GM21367 (cell line): ENCODE results near the gene SLC2A9.

Experiments
- ATAC-seq: cut with Tn5 transposase; IDR thresholded peaks from one replicate; pipeline ENCODE4 v1.9.1; 2021; ENCODE audit not compliant: unreplicated experiment

SLC2A9 gene

DNA sequence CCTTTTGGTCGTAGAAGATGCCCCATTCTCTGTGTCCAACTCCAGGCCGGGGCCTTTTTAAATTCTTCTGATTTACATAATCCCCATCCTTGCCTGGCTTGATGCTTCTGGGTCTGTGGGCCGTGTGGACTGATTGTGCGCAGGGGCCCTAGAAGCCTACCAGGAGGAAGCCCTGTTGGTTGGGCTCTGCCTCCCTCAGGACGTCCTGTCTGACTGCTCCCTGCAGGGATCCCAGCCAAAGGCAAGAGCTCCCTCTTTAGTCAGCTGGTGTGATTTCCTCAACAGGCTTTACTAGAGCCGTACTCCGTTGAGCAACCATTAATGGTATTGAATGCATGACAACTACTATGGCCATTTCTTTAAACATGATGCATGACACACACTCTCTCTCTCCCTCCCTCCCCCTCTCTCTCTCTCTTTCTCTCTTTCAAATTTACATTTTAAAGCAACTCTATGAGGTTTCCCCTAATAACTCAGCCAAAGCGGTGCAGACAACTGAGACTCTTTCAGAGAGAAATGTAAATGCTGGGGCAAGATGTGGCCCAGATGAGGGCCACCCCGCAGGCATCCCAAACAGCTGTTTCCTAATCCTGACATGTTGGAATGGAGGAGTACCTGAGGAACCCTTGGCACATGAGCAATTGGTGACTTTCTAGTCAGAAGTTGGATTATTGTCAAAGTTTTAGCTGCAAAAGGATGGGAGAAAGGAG, 122.5 kb downstream of the SLC2A9 start:
- no peak for ATAC-seq

DNA sequence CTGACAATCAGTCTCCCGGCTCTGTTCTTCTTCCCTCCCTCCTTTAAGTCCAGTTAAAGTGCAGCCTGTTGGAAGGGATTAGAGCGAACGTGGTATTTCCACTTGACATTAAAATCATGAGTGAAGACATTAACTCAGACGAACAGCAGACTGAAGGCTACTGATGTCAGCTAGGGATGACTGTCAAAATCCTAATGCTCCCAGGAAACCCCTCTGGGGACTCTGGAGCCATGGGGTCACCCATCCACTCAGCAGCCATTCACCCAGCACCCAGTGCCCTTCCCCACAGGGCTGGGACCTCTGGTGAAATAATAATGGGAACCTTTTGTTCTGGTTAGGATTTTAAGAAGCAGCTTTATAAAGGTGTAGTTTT, 126.0 kb downstream of the SLC2A9 start:
- no peak for ATAC-seq

DNA sequence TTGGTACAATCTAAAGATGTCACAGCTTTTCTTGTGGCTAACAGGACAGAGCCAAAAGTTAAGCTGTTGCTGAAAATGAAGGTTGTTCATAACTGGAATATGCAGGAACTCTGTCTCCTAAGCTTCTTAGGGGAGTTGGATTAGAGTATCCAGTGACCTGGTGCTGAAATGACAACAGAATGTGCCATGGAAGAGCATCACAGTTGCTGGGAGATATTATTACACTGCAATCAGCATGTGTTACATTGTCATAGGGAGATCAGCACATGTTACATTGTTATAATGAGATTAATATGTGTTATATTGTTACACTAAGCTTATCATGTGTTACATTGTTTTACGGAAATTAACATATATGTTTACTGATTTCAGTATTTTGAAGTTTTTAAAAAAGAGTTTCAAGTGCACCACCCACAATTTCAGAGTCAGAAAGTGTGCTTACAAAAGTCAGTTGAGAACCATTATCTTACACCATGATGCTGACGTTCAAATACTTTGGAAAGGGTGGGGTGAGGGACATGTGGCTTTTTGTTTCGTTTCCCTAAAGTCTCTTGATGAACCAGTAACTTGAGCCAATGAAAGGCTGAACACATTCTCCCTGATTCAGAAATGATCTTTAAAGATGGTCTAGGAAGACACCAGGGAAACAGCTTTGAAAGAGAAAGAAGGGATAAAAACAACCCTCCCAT, 126.5 kb downstream of the SLC2A9 start:
- no peak for ATAC-seq

DNA sequence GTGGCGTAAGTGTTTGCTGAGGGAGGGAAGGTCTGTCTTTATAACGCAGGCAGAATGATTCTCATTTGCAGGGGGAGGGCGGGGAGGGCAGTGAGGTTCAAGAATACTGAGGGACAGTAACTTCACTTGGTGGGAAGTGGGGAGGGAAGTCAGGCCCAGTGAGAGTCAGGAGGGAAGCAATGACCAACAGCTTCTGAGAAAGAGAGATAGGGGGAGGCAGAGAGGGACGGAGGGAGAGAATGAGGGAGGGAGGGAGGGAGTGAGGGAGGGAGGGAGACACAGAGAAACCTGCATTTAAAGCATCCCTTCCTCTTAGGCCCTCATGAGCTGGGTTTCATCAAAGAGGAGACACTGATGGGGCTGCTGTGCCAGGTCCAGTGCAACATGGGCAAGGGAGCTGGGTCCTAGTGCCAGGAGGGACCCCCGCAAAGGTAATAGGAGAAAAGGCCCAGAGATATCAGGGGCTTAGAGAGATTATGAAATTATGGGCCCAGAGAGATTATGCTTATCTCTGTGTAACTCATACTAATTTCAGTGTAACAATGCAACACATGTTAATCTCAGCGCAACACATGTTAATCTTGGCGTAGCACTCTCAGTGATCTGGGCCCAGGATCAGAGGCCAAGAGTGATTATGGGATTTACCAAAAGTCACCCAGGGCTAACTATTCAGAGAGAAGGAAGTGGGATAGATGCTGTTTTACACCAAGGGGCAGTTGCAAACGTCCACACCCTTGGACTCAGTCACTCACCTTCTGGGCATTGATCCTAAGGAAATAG, 127.8 kb downstream of the SLC2A9 start:
- ATAC-seq, result no peak

DNA sequence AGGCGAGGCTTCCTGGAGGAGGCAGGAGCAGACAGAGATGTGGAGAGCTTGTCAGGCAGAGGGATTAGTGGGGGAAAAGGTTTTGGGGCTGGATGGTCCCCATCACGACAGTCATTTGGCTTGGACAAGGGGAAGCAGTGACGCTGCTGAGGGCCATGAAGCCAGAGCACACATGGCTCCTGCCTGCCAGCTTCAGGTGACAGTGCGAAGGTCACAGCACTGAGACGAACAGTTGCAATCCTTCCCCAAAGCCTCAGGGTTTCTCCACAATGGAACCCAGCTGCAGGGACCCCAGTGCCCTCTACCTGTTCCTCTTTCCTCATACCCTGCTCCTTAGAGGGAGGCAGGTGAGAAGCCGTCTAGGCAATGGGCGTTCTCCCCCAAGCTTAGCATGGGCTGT, 129.6 kb downstream of the SLC2A9 start:
- ATAC-seq, result no peak

DNA sequence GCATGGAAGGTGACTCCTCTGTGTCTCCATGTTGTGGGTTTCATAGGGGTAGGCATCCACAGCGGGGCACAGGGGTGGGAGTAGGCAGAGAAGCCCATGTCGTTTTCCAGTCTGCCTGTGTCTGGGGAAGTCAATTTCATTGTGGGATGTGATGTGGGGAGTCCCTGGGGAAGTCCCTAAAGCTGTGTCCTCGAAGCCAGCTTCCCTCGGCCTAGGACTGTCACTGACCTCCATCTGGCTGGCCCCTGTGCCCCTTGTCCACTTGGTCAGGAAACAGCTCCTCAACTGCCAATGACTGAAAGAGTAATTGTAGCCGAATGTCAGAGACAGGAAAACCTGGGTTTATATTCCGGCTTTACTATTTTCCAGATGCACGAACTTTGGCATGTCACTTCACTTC, 130.2 kb downstream of the SLC2A9 start:
- ATAC-seq, result no peak

DNA sequence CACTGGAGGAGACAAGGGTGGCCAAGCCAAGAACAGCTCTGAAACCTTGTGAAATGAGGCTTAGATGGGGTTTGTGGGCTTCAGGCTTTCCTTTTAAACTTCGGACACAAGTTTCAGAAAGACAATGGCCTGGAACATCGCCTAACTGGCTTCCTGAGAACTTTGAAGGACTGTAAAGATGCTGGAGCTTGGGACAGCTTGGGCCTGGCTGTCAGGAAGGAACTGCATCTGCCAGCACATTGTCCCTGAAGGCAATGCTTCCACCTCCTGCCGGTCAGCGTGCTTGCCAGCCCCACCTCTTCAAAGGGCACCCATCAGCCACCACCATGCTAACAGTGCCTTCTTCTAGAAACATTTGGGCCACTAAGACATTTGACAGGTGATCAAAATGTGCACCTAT, 132.0 kb downstream of the SLC2A9 start:
- ATAC-seq, result no peak

DNA sequence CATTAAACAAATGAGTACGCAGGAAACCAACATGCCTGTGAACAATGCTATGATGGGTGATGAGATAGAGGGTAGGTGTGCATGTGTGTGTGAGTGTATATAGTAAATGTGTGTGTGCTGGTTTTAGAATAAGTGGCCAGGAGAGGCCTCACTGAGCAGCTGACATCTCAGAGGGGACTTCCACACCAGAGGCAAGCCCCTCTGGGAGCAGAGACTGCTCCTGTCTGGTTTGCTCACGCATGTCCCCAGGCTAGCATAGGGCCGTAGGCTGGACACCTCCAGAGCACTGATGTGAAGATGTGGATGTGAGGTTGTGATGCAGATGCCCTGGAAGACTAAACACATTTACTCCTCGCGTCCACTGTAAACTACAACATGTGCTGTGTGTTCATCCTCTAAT, 135.3 kb downstream of the SLC2A9 start:
- no peak for ATAC-seq

DNA sequence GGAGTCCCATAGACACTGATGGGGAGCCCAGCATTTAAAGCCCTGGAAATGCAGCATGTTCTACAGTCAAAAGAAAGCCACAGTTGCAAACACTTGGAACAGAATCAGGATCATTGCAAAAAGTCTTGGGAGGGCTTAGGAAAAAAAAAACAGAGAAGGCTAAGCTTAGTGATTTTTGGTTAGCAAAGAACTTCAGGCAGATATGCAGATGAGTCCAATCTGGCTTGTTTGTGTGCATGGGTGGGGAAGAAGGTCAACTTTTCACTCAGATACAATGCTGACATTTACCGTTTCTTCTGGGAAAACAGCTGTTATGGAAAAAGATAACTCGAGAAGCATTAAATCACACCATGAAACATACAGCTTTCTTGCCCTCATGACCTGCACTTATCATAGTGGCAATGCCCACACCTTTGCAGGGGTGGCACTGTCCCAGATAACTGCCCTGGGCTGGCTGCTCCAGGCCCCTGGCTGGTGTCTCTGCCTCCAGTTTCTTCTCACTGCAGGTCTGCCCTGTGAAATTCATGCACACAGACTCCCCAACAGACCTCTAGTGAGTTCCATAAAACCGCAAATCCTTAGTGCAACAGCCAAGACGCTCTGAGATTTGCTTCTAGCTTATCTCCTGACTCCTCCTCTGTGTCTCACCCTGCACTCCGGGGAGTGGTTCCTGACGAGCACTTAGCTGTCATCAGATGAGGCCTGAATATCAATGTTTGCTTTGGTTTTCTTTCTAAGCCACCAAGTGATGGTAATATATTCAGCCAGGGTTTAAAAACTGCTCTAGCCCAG, 140.7 kb downstream of the SLC2A9 start:
- ATAC-seq, result no peak

DNA sequence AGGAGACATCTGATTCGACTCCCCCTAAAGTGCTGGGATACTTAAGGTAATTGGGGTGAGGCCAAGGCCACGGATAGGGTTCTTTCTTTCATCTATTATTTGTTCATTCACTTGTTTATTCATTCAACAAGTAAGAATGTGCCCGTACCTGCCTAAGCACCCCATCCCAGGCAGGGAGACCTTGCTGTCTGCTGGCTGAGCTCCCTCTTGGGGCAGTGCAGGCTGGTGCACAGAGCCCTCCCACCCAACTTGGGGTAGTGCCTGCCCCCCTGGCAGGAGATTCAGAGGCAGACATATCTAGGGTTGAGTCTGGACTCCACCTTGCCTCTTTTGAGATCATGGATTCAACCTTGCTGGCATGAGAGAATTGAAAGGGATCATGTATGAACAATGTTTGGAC, 144.2 kb downstream of the SLC2A9 start:
- ATAC-seq, result no peak

DNA sequence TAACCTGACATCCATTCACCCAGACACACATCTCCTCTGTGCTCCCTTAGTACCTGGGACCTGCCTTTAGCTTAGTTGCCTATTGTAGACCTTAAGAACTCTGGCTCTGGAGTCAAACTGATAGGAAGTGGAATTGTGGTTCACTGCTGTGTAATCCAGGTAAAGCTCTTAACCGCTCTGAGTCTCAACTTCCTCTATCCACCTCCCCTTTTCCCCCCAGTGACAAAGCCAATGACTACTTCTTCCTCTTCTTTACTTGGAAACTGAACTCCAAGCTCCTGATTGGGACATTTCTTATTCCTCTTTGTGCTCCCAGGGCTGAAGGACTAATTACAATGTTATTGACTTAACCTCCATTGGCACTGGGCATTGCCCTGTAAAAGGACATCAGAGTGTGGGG, 145.8 kb downstream of the SLC2A9 start:
- ATAC-seq, result no peak

DNA sequence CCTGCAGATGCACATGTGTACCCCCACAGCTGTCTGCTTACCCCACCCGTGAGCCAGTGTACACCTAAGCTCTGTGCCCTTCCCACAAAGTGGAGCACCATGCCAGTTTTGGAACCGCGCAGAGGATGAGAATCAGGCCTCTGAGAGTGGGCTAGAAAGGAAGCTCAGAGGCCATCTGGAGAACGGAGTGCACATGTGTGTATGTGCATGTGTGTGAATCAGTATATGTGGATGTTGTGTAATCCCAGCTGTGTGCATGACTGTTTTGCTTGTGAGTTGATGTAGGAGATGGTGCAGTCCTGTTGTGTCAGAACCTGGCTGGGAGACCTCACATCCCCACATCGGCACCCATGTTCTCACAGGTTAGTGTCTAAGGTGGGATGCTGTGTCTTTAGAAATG, 146.9 kb downstream of the SLC2A9 start:
- no peak for ATAC-seq

DNA sequence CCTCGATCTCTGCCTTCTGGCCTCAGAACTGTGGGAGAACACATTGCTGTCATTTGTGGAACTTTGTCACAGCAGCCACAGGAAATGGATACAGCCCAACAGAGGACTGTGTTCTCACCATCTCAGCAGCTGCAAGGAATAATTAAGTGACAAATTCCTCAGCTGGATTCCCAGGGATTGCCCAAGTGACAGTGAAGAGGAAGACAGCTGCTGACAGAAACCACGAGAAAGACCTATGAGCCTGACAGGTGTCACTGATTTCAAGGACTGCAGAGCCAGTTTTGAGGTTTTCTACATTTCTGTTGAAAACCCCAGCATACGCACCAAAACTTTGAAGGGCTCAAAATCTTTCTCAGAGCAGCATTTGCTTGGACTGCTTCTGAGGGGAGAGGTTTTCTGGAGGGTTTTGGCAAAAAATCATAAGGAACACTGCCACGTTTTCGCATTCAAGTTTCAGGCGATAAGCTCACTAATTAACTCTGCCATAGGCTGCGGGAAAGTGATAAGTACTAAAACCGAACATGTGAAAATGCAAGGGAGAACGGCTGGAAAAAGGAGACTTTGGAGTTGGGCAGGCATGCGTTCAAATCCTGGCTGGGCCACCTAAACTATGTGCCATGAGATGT, 151.0 kb downstream of the SLC2A9 start:
- ATAC-seq, result no peak

DNA sequence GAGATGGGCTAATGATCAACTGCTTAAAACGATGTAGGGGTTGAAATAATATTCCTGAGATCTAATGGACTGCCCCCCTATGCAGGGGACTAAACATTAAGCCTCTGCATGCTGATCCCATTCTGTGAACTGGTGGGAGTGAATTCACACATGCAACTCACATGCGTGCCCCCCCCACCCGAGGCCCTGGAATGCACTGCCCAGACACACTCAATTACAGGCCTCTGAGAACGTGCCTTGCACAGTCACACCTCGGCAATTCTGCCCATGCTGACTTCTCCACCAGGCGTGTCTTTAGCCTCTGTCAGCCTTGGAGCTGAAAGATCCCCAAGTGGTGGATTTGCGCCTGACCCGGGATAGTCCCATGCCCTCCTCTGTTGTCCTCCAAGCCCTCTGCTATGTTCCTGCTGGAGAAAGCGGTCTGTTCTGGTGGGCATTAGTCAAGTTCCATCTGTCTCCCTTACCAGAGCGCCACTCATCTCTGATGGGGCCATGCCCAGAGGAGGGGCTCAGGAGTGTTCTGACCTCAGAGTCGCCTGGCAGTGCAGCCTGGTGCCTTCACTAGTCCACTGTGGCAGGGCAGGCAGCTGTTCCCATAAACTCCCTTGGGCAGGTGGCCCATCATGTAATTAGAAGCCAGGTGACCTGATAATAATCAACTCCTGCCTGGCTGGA, 153.4 kb downstream of the SLC2A9 start:
- ATAC-seq, result no peak

DNA sequence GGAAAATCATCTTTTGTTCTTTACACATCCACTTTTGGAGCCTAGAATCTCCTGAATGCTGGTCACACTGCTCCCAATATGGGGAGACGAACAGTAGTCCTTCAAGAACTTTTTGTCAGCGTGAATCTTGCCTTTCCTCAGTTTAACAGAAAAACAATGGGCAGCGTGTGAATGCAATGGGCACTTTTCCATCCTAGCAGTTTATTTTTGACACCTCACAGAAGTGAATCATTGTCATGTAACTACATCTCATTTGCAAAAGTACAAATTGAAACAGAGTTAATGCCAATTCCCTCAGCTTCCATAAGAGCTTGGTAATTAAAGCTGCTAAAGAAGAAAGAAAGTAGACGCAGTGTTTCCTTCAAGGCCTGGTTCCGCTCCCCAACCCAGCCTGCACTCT, 154.4 kb downstream of the SLC2A9 start:
- no peak for ATAC-seq

DNA sequence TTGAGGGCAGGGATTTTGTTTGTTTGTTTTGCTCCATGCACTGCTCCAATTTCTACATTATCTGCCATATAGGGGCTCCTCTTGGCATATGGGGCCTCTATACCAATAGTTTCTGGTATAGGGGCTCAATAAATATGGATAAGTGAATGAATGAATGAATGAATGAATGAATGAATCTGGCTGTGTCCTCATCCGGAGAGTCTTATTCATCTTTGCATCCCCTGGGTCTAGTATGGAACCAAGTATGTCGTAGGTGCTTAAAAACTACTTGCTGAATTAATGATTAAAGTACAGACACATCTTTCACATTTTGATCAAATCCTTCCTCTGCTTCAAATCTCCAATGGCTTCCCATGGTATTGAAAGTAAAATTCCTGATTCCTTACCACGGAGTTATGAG, 159.7 kb downstream of the SLC2A9 start:
- no peak for ATAC-seq

DNA sequence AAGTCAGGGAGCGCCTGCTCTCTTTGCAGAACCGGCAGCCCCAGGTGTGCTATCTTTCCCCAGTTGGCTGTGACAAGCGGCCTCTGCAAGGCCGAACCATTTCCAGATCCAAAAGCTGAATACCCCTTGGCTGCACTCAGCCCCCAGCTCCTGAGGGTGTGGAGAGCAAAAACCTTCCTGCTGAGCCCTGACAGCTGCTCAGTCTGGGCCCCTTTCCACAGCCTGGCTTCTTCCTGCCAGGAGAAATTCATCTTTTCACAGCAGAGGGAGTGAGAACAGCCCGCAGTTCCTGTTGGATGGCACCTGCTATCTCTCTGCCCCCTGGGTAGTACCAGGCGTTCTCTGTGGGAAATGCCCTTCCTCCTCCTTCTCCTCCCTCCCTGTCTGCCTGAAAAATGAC, 161.5 kb downstream of the SLC2A9 start:
- ATAC-seq, result no peak

DNA sequence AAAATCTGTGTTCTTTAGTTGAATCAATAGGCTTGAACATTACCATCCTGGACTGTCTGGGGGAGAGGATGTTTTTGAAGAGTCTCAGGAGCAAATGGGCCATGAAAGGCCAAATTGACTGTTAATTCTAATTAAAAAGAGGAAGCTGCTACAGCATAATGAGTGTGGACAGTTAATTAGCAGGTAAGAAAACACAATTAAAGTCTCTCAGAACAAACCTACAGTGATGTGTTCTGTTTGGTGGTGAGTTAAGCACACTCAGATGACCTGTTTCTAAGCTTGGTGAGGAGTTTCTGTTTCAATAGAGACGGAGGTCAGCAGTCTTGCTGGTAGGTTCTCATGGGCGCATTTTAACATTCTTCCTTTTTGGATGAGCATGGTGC, 171.8 kb downstream of the SLC2A9 start:
- ATAC-seq, result no peak

DNA sequence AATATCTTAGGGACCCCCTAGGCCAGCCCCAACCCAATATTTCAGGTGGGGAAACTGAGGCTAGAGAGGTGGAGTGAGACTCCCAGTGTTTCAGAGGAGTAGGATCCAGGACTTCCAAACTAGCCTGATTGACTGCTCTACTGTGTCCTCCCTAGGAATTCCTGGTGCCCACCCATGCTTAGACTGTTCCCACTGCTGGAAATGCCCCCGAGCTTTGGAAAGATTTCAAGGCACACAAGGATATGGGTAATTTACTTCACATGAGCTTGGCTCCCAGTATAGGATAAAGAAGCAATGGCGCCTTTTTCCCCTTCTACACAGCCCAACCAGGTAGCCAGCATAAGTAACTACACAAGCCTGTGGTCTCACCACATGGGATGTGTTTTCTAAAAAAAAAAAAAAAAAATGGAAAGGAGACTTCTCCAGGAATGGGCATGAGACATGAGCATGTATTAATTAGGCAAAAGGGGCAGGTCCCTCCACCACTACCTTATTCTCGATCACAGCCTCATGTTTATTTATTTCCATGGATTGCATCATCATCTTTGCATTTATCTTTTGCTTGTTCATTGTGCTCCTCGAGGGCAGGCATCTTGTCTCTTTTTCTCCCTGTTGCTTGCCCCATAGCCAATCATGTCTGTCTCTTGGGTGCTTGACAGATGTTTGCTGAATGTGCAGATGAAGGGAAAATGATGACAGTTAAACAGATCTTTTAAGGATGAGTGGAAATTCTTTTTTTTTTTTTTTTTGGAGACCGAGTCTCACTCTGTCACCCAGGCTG, 173.1 kb downstream of the SLC2A9 start:
- no peak for ATAC-seq
